K562 (cell line): ENCODE measurements around the gene SMCO4. TPM values are rescaled to one million over a fixed set of nuclear protein-coding genes. Genes with fewer than 3 reads are reported as not detected.

ENCODE experiments used
- ATF3 ChIP-seq, 2 experiments: fragments of 450-650 bp in 1 of 2; sonication (generic) in 1 of 2; formaldehyde crosslinking in 1 of 2; IDR thresholded peaks in 1 of 2; conservative IDR thresholded peaks in 1 of 2; 2 replicates each; pipeline versions ENCODE4 v1.6.1 to v1.8.1; 2016 to 2023; ENCODE audit warnings: mild to moderate bottlenecking in 2 of 2, moderate library complexity in 2 of 2, inconsistent platforms in 1 of 2, missing genetic modification reagents in 1 of 2
- CEBPG ChIP-seq, 3 experiments: fragments of 200-800 bp in 1 of 3; sonication (Bioruptor generic) in 1 of 3; sonication (generic) in 1 of 3; formaldehyde crosslinking in 1 of 3; IDR thresholded peaks in 2 of 3; conservative IDR thresholded peaks in 1 of 3; 2 replicates each; pipeline versions ENCODE4 v1.6.1 to v1.8.0; 2016 to 2022; ENCODE audit warnings: missing compliant biosample characterization in 2 of 3, missing genetic modification characterization in 2 of 3, mild to moderate bottlenecking in 1 of 3, missing genetic modification reagents in 1 of 3
- HES1 ChIP-seq: fragments of 450-650 bp; IDR thresholded peaks from 2 replicates; pipeline ENCODE4 v1.6.1; 2016; ENCODE audit warnings: low read depth, mild to moderate bottlenecking, moderate library complexity
- LEF1 ChIP-seq: fragments of 450-650 bp; IDR thresholded peaks from 2 replicates; pipeline ENCODE4 v1.6.1; 2016; ENCODE audit warnings: mild to moderate bottlenecking
- MTA2 ChIP-seq: fragments of 450-650 bp; IDR thresholded peaks from 2 replicates; pipeline ENCODE4 v1.6.1; 2016; ENCODE audit warnings: low read depth
- NR2C1 ChIP-seq, 2 experiments: fragments of 450-650 bp; IDR thresholded peaks; 2 replicates each; pipeline ENCODE4 v1.6.1; 2017; ENCODE audit warnings: mild to moderate bottlenecking in 2 of 2, antibody characterized with exemption in 1 of 2, inconsistent platforms in 1 of 2, missing compliant biosample characterization in 1 of 2, missing genetic modification characterization in 1 of 2
- PCBP1 ChIP-seq: fragments of 200-400 bp; formaldehyde crosslinking; IDR thresholded peaks from 2 replicates; pipeline ENCODE4 v1.6.1; 2018; ENCODE audit warnings: mild to moderate bottlenecking, low read depth, low read length; ENCODE audit not compliant: poor library complexity, severe bottlenecking
- RBBP5 ChIP-seq: fragments of 200-600 bp; sonication (generic); IDR thresholded peaks from 2 replicates; pipeline ENCODE4 v1.6.1; 2012; ENCODE audit warnings: borderline replicate concordance, mild to moderate bottlenecking, low read length, control low read depth, inconsistent platforms; ENCODE audit not compliant: insufficient read depth, poor library complexity, severe bottlenecking
- RCOR1 ChIP-seq, 2 experiments: IDR thresholded peaks; 2 replicates each; pipeline ENCODE4 v1.6.1; 2012; ENCODE audit warnings: low read depth in 2 of 2, low read length in 2 of 2, borderline replicate concordance in 1 of 2, improper control_type of control experiment in 1 of 2
- SIRT6 ChIP-seq: IDR thresholded peaks from one replicate; pipeline ENCODE4 v1.6.1; 2012; ENCODE audit warnings: low read depth, mild to moderate bottlenecking, control low read depth, inconsistent platforms, low read length, moderate library complexity
- SMARCA4 ChIP-seq: fragments of 450-650 bp; IDR thresholded peaks from 2 replicates; pipeline ENCODE4 v1.6.1; 2016
- SMARCA5 ChIP-seq: fragments of 450-650 bp; IDR thresholded peaks from 2 replicates; pipeline ENCODE4 v1.6.1; 2016
- SMARCC2 ChIP-seq: fragments of 450-650 bp; IDR thresholded peaks from 2 replicates; pipeline ENCODE4 v1.6.1; 2017; ENCODE audit warnings: antibody characterized with exemption, moderate library complexity, mild to moderate bottlenecking, low read depth
- SMARCE1 ChIP-seq: fragments of 450-650 bp; IDR thresholded peaks from 2 replicates; pipeline ENCODE4 v1.7.1; 2016; ENCODE audit warnings: mild to moderate bottlenecking
- TBL1XR1 ChIP-seq, 2 experiments: IDR thresholded peaks; 2 replicates each; pipeline ENCODE4 v1.6.1; 2012; ENCODE audit warnings: improper control_type of control experiment in 2 of 2, low read length in 2 of 2, mild to moderate bottlenecking in 1 of 2
- TCF3 ChIP-seq: sonication (generic); formaldehyde crosslinking; IDR thresholded peaks from 2 replicates; pipeline ENCODE4 v1.4.0; 2020; ENCODE audit warnings: mild to moderate bottlenecking, missing genetic modification reagents
- TEAD1 ChIP-seq, 2 experiments: fragments of 450-650 bp in 1 of 2; sonication (generic) in 1 of 2; formaldehyde crosslinking; IDR thresholded peaks; 2 replicates each; pipeline versions ENCODE4 v1.4.0 to v1.8.0; 2020 to 2022; ENCODE audit warnings: mild to moderate bottlenecking in 2 of 2, missing genetic modification reagents in 1 of 2
- TEAD4 ChIP-seq, 2 experiments: sonication (generic) in 1 of 2; formaldehyde crosslinking in 1 of 2; IDR thresholded peaks; 2 replicates each; pipeline versions ENCODE4 v1.6.1 to v1.8.0; 2012 to 2022; ENCODE audit warnings: borderline replicate concordance in 1 of 2, inconsistent platforms in 1 of 2, low read length in 1 of 2, mild to moderate bottlenecking in 1 of 2, missing genetic modification reagents in 1 of 2
- TFAP4 ChIP-seq: sonication (generic); formaldehyde crosslinking; IDR thresholded peaks from 2 replicates; pipeline ENCODE4 v1.8.0; 2022; ENCODE audit warnings: missing genetic modification reagents, mild to moderate bottlenecking, moderate library complexity, borderline replicate concordance
- ZNF224 ChIP-seq: sonication (generic); formaldehyde crosslinking; IDR thresholded peaks from 2 replicates; pipeline ENCODE4 v1.8.0; 2022; ENCODE audit warnings: mild to moderate bottlenecking, missing genetic modification reagents
- ZNF408 ChIP-seq: fragments of 250-450 bp; sonication (Bioruptor Pico); IDR thresholded peaks from 2 replicates; pipeline ENCODE4 v1.4.0; 2020; ENCODE audit warnings: low read depth, mild to moderate bottlenecking, moderate library complexity
- polyA plus RNA-seq, 8 experiments: library from polyadenylated mRNA; depleted of rRNA in 4 of 8; stranded (reverse) in 5 of 8; unstranded in 3 of 8; fragments of >200 nt; fragmentation: Nextera tagmentation in 2 of 8; fragmentation: Illumina TruSeq in 1 of 8; extraction: Ambion mirVana in 2 of 8; extraction: Trizol in 1 of 8; gene quantifications; 2 replicates each; pipeline versions ENCODE4 v1.2.1 to v1.2.3, GENCODE V29; 2011 to 2014; ENCODE audit warnings: inconsistent platforms in 1 of 8, missing spikeins in 1 of 8
- total RNA-seq, 7 experiments: library from RNA; depleted of rRNA in 6 of 7; stranded (reverse); fragments of >200 nt in 6 of 7; fragmentation: Illumina TruSeq in 2 of 7; extraction: Trizol in 2 of 7; gene quantifications; 2 replicates each; pipeline versions ENCODE4 v1.2.1 to v1.2.3, GENCODE V29; 2011 to 2021; ENCODE audit warnings: low replicate concordance in 1 of 7
- TF ChIP-seq, protein P1 (sequence below): sonication (generic); formaldehyde crosslinking; IDR thresholded peaks from 2 replicates; pipeline ENCODE4 v1.8.1; 2022; ENCODE audit warnings: missing genetic modification reagents

SMCO4 gene
- total and polyA plus RNA-seq, 9 of the 15 experiments (the other 6 are each of a cell fraction or from before 2014, with no cell fraction given): 1.8 to 27.8 (median 15.3) TPM

- TF ChIP-seq SMARCA5 (peak; percentile 85; the same call in 1 of the 2 replicates), TEAD1 (CRISPR knock-in tag; IDR thresholded peaks at IDR 0.05) (0 out of 4 replicates have a peak, but pooled peaks of 1 of the 2 experiments have one; percentile 11), SMARCC2 (peak; percentile 52; the same call in 1 of the 2 replicates), RCOR1 (IDR thresholded peaks at IDR 0.05; ENCODE audit: borderline replicate concordance in 1 of 2, low read depth in 2 of 2, low read length in 2 of 2) (peak; percentile 32 to 68; a peak in 3 of 4 replicates), LEF1 (peak; percentile 68; the same call in 1 of the 2 replicates), TBL1XR1 (IDR thresholded peaks at IDR 0.05; ENCODE audit: low read length in 2 of 2) (0 out of 4 replicates have a peak, but pooled peaks of 1 of the 2 experiments have one; percentile 19), TFAP4 (peak; percentile 64; the same call in 1 of the 2 replicates), SIRT6 (no peak), ZNF408 (CRISPR knock-in tag) (no peak), HES1 (no peak), RBBP5 (peak; percentile 43), MTA2 (peak; percentile 76), ZNF224 (CRISPR knock-in tag) (no peak), SMARCA4 (peak; percentile 76), SMARCE1 (peak; percentile 82; the same call in 1 of the 2 replicates), TEAD4 (IDR thresholded peaks at IDR 0.05; ENCODE audit: low read length) (peak; percentile 82), TEAD4 (CRISPR knock-in tag; IDR thresholded peaks at IDR 0.05; ENCODE audit: borderline replicate concordance) (no peak), PCBP1 (no peak), TCF3 (CRISPR knock-in tag) (peak; percentile 86), CEBPG (CRISPR knock-in tag; IDR thresholded peaks at IDR 0.05) (no peak), CEBPG (tag; conservative IDR thresholded peaks at IDR 0.05 in 1 of 2, IDR thresholded peaks at IDR 0.05 in 1 of 2) (no peak), ATF3 (IDR thresholded peaks at IDR 0.05) (no peak), ATF3 (CRISPR knock-in tag; conservative IDR thresholded peaks at IDR 0.05) (no peak), NR2C1 (IDR thresholded peaks at IDR 0.05) (no peak), NR2C1 (tag; IDR thresholded peaks at IDR 0.05) (0 out of 2 replicates have a peak, but pooled peaks have one; percentile 9)
- TF ChIP-seq, protein P1, sequence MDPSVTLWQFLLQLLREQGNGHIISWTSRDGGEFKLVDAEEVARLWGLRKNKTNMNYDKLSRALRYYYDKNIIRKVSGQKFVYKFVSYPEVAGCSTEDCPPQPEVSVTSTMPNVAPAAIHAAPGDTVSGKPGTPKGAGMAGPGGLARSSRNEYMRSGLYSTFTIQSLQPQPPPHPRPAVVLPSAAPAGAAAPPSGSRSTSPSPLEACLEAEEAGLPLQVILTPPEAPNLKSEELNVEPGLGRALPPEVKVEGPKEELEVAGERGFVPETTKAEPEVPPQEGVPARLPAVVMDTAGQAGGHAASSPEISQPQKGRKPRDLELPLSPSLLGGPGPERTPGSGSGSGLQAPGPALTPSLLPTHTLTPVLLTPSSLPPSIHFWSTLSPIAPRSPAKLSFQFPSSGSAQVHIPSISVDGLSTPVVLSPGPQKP (CRISPR knock-in tag): no peak
These were observed 44.8 kb upstream of the SMCO4 start (continued) for GRCh38 chr11:93587858-93588581.
